ENCODE measurements around the gene TRIP10. TPM values are rescaled to one million over a fixed set of nuclear protein-coding genes. Genes with fewer than 3 reads are reported as not detected.
A peak's percentile ranks its signal among the peaks of the same experiment; 100 is the strongest.

Gene TRIP10
- total and polyA plus RNA-seq, 2 of the 13 experiments (the other 11 are each of a cell fraction or from before 2014, with no cell fraction given) = 32.5 to 33.2 TPM

DNA sequence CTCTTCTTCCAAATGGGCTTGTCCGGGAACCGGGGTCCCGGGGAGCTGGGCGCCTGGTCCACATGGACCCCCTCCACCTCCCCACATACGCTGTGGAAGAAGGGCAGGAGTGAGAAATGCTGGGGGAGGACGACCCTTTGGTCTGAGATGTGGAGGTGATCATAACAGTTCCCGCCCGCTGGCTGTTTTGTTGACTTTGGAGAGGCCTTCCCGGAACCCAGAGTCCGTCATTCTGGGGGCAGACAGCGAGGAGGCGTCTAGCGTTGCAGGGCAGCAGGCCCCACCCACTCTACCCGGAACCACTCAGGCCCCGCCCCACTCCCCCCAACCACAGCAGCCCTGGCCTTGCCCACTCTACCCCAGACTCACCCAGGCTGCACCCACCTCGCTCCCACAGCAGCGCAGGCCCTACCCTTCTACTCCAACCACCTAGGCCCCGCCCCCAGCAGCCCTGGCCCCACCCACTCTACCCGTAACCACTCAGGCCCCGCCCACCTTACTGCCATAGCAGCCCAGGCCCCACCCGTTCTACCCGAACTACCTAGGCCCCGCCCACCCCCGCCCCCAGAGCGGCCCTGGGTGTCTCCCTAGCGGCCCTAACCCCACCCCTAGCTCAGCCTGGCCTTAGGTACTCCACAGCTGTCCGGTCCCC is 9.2 kb upstream of the TRIP10 start (continued):
- peak in 1 of 2 experiments; percentile 19; a peak in 1 of 4 replicates for TF ChIP-seq NR2F1 (CRISPR knock-in tag; IDR thresholded peaks at IDR 0.05)
- TF ChIP-seq, protein P1, sequence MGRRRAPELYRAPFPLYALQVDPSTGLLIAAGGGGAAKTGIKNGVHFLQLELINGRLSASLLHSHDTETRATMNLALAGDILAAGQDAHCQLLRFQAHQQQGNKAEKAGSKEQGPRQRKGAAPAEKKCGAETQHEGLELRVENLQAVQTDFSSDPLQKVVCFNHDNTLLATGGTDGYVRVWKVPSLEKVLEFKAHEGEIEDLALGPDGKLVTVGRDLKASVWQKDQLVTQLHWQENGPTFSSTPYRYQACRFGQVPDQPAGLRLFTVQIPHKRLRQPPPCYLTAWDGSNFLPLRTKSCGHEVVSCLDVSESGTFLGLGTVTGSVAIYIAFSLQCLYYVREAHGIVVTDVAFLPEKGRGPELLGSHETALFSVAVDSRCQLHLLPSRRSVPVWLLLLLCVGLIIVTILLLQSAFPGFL (CRISPR knock-in tag; IDR thresholded peaks at IDR 0.05) = no peak
- no peak for TF ChIP-seq MAFK (conservative IDR thresholded peaks at IDR 0.05 in 1 of 2, IDR thresholded peaks at IDR 0.05 in 1 of 2; ENCODE audit: low read length in 2 of 2)
- TF ChIP-seq ZBTB7B (CRISPR knock-in tag; IDR thresholded peaks at IDR 0.05) = peak; percentile 81; the same call in 1 of the 2 replicates
- TF ChIP-seq, protein P2, sequence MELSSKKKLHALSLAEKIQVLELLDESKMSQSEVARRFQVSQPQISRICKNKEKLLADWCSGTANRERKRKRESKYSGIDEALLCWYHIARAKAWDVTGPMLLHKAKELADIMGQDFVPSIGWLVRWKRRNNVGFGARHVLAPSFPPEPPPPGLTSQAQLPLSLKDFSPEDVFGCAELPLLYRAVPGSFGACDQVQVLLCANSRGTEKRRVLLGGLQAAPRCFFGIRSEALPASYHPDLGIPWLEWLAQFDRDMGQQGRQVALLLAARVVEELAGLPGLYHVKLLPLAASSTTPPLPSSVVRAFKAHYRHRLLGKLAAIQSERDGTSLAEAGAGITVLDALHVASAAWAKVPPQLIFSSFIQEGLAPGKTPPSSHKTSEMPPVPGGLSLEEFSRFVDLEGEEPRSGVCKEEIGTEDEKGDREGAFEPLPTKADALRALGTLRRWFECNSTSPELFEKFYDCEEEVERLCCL (CRISPR knock-in tag; IDR thresholded peaks at IDR 0.05; ENCODE audit: borderline replicate concordance) = no peak
- TF ChIP-seq ZNF644 (CRISPR knock-in tag; IDR thresholded peaks at IDR 0.05; ENCODE audit: low read depth) = 0 out of 2 replicates have a peak, but pooled peaks have one; percentile 13
- peak; percentile 30; the same call in 1 of the 2 replicates for TF ChIP-seq PITX1 (CRISPR knock-in tag; IDR thresholded peaks at IDR 0.05)
- TF ChIP-seq RXRB (CRISPR knock-in tag; IDR thresholded peaks at IDR 0.05; ENCODE audit: borderline replicate concordance) = peak; percentile 80
- no peak for TF ChIP-seq ZNF367 (CRISPR knock-in tag; IDR thresholded peaks at IDR 0.05; ENCODE audit: borderline replicate concordance)
- no peak; the same call in 1 of the 2 replicates for TF ChIP-seq ZNF788 (CRISPR knock-in tag; IDR thresholded peaks at IDR 0.05; ENCODE audit: borderline replicate concordance)
- no peak for TF ChIP-seq SETDB1 (CRISPR knock-in tag; IDR thresholded peaks at IDR 0.05; ENCODE audit: borderline replicate concordance)
- peak; percentile 54; the same call in 1 of the 2 replicates for TF ChIP-seq CCDC6 (CRISPR knock-in tag; IDR thresholded peaks at IDR 0.05)
- TF ChIP-seq MIER2 (CRISPR knock-in tag; IDR thresholded peaks at IDR 0.05) = no peak
- TF ChIP-seq, protein P3, sequence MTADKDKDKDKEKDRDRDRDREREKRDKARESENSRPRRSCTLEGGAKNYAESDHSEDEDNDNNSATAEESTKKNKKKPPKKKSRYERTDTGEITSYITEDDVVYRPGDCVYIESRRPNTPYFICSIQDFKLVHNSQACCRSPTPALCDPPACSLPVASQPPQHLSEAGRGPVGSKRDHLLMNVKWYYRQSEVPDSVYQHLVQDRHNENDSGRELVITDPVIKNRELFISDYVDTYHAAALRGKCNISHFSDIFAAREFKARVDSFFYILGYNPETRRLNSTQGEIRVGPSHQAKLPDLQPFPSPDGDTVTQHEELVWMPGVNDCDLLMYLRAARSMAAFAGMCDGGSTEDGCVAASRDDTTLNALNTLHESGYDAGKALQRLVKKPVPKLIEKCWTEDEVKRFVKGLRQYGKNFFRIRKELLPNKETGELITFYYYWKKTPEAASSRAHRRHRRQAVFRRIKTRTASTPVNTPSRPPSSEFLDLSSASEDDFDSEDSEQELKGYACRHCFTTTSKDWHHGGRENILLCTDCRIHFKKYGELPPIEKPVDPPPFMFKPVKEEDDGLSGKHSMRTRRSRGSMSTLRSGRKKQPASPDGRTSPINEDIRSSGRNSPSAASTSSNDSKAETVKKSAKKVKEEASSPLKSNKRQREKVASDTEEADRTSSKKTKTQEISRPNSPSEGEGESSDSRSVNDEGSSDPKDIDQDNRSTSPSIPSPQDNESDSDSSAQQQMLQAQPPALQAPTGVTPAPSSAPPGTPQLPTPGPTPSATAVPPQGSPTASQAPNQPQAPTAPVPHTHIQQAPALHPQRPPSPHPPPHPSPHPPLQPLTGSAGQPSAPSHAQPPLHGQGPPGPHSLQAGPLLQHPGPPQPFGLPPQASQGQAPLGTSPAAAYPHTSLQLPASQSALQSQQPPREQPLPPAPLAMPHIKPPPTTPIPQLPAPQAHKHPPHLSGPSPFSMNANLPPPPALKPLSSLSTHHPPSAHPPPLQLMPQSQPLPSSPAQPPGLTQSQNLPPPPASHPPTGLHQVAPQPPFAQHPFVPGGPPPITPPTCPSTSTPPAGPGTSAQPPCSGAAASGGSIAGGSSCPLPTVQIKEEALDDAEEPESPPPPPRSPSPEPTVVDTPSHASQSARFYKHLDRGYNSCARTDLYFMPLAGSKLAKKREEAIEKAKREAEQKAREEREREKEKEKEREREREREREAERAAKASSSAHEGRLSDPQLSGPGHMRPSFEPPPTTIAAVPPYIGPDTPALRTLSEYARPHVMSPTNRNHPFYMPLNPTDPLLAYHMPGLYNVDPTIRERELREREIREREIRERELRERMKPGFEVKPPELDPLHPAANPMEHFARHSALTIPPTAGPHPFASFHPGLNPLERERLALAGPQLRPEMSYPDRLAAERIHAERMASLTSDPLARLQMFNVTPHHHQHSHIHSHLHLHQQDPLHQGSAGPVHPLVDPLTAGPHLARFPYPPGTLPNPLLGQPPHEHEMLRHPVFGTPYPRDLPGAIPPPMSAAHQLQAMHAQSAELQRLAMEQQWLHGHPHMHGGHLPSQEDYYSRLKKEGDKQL (CRISPR knock-in tag; IDR thresholded peaks at IDR 0.05; ENCODE audit: low read depth) = 0 out of 2 replicates have a peak, but pooled peaks have one; percentile 50
- TF ChIP-seq ZNF660 (CRISPR knock-in tag; IDR thresholded peaks at IDR 0.05; ENCODE audit: borderline replicate concordance, low read depth) = no peak
- no peak for TF ChIP-seq ZSCAN30 (CRISPR knock-in tag; IDR thresholded peaks at IDR 0.05)
- no peak for TF ChIP-seq MATR3 (CRISPR knock-in tag; IDR thresholded peaks at IDR 0.05)
- no peak for TF ChIP-seq ZNF546 (CRISPR knock-in tag; conservative IDR thresholded peaks at IDR 0.05)
- peak; percentile 77; the same call in 1 of the 2 replicates for TF ChIP-seq KAT8 (CRISPR knock-in tag; IDR thresholded peaks at IDR 0.05)
- TF ChIP-seq SOX13 (IDR thresholded peaks at IDR 0.05) = no peak
- peak in 1 of 2 experiments; percentile 70; a peak in 2 of 4 replicates for TF ChIP-seq SOX13 (CRISPR knock-in tag; conservative IDR thresholded peaks at IDR 0.05 in 1 of 2, IDR thresholded peaks at IDR 0.05 in 1 of 2)
- 0 out of 2 replicates have a peak, but pooled peaks have one; percentile 50 for TF ChIP-seq HOXA5 (CRISPR knock-in tag; IDR thresholded peaks at IDR 0.05)

All from HepG2 (cell line).